Stimulated activated CD8-positive, alpha-beta memory T cell treated with anti-CD3 and anti-CD28 coated beads, Interleukin-15, amount 100 ng/mL, for 1 hour (primary cell): Measurements from ENCODE around the gene DNAJB4.
A peak's percentile ranks its signal among the peaks of the same experiment; 100 is the strongest.
"Not testable (repeated sequence)": the region's sequence is repeated elsewhere in the genome, so short reads cannot be mapped to it uniquely, and the experiment has no call there.

ENCODE experiments used
- DNase-seq: peaks from one replicate; pipeline ENCODE4 v3.0.0-alpha.2; 2020; ENCODE audit warnings: low read depth

The DNAJB4 gene

GRCh38 chr1:77990629-77991204, 14.0 kb upstream of the DNAJB4 start:
- DNase-seq = no peak

- no peak for DNase-seq
These were observed 13.1 kb upstream of the DNAJB4 start for GRCh38 chr1:77991638-77992037.

- no peak for DNase-seq
These were observed 10.5 kb upstream of the DNAJB4 start for GRCh38 chr1:77994117-77994705.

- DNase-seq = no peak
These were observed 8.0 kb upstream of the DNAJB4 start for GRCh38 chr1:77996734-77997133.

DNA sequence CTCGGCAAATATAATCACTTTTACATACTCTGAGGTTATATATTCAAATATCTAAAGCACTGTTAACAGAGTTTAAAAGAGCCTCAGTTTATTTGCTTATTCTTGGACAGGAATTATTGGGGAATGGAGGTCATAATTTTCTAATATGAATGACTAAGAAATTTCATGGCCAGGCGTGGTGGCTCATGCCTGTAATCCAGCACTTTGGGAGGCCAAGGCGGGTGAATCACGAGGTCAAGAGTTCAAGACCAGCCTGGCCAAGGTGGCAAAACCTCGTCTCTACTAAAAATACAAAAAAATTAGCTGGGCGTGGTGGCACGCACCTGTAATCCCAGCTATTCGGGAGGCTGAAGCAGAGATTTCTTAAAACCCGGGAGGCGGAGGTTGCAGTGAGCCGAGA, 4.2 kb upstream of the DNAJB4 start:
- not testable (repeated sequence) for DNase-seq

DNA sequence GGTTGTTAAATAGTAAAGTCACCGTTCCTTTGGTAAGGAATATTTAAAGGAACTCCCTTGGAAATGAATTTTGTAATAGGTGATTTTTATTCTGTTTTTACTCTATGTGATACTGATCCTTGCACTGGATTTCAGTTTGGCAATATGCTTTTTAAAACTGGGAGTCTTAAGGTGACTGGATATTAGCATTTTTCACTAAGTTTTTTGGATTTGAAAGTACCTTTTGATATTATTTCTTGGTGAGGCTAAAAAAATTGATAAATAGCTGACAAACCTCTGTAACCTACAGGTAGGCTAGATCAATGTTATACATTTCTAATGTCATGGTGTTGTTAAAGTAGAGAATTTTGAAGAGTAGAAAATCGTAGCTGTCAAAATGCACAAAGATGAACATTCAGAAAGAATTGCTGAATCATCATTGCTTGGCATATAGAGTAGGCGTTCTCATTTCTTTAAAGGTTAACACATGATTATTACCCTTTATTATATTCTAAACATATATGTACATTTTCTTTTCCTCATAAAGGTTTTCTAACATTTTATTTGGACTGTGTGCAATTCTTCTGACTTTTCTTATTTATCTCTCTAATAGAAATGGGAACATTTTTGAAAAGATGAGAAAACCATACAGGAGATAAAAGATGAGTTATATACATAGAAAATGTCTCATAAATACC, 1.5 kb upstream of the DNAJB4 start:
- DNase-seq = no peak

- DNase-seq = peak; percentile 12
These were observed 639 bp upstream of the DNAJB4 start for GRCh38 chr1:78003882-78004718.

GRCh38 chr1:78005448-78005722, 646 bp downstream of the DNAJB4 start:
- DNase-seq = no peak

DNA sequence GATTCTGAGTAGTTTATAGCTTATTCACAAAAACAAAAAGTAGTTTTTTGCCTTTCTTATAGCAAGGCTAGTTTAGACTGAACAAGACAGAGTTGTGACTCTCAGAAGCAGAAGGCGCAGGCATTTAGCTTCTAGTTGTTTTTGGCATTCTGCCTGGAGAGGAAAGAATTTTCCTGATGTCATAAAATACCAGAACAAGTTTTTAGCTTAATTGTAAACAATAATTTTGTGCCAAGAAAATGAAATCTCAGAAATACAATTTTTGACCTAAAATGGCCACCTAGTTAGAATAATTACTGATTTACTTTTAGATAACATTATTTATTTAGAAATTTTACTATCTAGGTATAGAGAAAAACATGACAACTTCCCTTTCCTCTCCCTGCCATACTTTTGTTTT, 1.0 kb downstream of the DNAJB4 start:
- DNase-seq = no peak

- no peak for DNase-seq
These were observed 1.8 kb downstream of the DNAJB4 start for GRCh38 chr1:78006521-78006920.

DNA sequence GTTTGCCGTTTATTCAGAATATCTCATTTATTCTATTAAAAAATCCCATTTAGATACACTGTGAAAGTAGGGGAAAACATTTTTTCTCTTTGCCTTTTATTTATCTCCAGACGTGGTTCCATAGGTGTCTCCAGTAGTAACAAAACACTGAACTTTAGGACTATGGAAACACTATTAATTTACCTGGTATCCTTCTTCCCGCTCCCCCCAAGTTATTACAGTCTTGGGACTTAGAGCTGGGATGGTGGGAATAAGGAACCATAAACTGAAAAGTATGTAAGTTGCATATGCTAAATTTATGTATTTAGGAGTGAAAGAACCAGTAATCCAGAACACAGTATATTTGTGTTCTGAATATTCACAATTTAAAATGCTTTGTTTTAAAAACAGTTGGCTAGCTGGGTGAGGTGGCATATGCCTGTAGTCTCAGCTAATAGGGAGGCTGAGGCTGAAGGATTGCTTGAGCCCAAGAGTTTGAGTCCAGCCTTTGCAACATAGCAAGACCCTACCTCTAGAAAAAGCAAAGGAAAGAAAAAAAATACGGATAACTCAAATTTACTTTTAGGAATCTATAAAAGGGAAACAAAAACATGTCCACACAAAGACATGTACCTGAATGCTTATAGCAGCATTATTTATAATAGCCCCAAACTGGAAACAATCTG, 3.1 kb downstream of the DNAJB4 start:
- DNase-seq = no peak

- DNase-seq = no peak
These were observed 4.5 kb downstream of the DNAJB4 start for GRCh38 chr1:78009276-78009675.

DNA sequence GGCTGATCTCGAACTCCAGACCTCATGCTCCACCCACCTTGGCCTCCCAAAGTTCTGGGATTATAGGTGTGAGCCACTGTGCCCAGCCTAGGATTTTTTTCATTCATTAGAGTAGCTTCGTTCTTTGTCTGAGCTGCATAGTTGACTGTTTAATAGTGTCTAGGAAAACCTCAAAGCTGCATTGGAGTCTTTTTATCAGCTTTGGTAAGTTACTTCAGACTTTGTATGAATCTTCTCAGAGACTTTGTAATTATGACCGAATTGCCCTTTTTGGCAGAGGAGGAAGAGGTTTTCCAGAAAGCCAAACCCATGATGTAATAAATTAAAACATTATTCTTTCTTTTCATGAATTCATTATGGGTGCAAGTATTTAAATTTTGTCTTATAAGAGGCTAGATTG, 5.1 kb downstream of the DNAJB4 start:
- no peak for DNase-seq

DNA sequence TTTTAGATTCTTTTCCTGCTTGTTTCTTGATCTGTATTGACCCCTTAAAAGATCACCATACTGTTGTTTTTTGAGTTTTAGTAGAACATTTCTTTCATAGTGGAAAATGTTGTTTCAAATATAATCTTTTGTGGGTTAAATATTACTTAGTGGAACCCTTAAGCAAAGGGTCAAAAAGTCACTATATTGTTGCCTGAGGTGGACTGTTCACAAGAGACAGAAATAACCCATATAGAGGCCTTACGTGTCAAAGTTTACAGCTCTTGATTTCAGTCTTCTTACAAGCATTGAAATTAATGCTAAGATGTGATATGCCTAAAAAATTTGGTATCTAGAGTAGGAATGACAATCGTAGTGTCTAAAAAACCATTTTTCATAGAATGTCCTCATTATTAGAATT, 6.3 kb downstream of the DNAJB4 start:
- DNase-seq = no peak

DNA sequence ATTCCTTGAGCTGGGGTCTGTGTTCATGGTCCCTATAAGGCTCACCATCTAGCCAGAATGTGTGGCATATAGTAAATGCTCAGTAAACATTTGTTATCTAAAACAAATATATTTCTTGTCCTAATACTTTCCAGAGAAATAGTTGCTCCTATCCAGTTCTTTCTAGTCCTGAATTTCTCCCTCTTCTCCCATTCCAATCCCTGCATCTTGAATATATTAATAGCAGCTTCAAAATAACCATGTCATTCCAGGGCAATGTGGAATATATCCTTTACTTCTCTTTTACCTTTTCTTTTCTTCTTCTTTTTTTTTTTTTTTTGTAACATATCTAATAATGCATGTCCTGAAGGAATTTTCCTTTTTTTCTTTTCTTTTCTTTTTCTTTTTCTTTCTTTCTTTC, 10.4 kb downstream of the DNAJB4 start:
- no peak for DNase-seq

GRCh38 chr1:78019024-78019423, 14.3 kb downstream of the DNAJB4 start:
- no peak for DNase-seq

DNA sequence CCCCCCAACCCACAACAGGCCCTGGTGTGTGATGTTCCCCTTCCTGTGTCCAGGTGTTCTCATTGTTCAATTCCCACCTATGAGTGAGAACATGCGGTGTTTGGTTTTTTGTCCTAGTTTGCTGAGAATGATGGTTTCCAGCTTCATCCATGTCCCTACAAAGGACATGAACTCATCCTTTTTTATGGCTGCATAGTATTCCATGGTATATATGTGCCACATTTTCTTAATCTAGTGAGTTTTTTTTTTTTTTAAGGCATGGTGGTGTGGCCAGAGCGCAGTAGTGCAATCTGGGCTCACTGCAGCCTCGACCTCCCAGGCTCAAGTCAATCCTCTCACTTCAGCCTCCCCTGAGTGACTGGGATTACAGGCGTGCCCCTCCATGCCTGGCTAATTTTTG, 16.4 kb downstream of the DNAJB4 start:
- not testable (repeated sequence) for DNase-seq

- no peak for DNase-seq
These were observed 25.1 kb downstream of the DNAJB4 start for GRCh38 chr1:78029793-78030192.

GRCh38 chr1:78032996-78033796, 28.5 kb downstream of the DNAJB4 start:
- DNase-seq = no peak

GRCh38 chr1:78033797-78034172, 29.0 kb downstream of the DNAJB4 start:
- DNase-seq = no peak

GRCh38 chr1:78035121-78035520, 30.4 kb downstream of the DNAJB4 start:
- DNase-seq = no peak

GRCh38 chr1:78036450-78036849, 31.7 kb downstream of the DNAJB4 start:
- no peak for DNase-seq
